ENCODE measurements around the gene CEP89. TPM values are rescaled to one million over a fixed set of nuclear protein-coding genes. Genes with fewer than 3 reads are reported as not detected.
A peak's percentile ranks its signal among the peaks of the same experiment; 100 is the strongest.
"Not testable (repeated sequence)": the region's sequence is repeated elsewhere in the genome, so short reads cannot be mapped to it uniquely, and the experiment has no call there.

The CEP89 gene
- total RNA-seq: 1 to 10 TPM; 4.6 to 8.3 TPM

GRCh38 chr19:32971715-32972540, at the start of gene CEP89, which contains the start of gene FAAP24:
Gene CEP89, minus strand, starts transcription at chr19:32971958. Its CDS starts 84 bp downstream, at chr19:32971874.
Gene FAAP24, plus strand, starts transcription at chr19:32972242. Its CDS starts 955 bp downstream, at chr19:32973197.
- no peaks in the 10 kb centered on the region for H3K27me3 ChIP-seq
- H3K4me3 ChIP-seq: peak within 1 kb of the TSS; percentile 73 to 83
- TF ChIP-seq CTCF (IDR thresholded peaks at IDR 0.05): no peak
- H3K36me3 ChIP-seq: no peaks in the 10 kb centered on the region
- H3K27ac ChIP-seq: peak within 1 kb of the TSS; percentile 50 to 70
- H3K4me1 ChIP-seq: peaks cover 0 to 12% of the 10 kb centered on the region in 2 donors
- peak; percentile 100 for DNase-seq (ENCODE audit: low spot score)
- H3K9me3 ChIP-seq: no peaks in the 10 kb centered on the region

GRCh38 chr19:33010891-33011290, 39.1 kb upstream of the CEP89 start:
- H3K4me1 ChIP-seq: not testable (repeated sequence)

GRCh38 chr19:33008738-33009137, 37.0 kb upstream of the CEP89 start:
- TF ChIP-seq CTCF (IDR thresholded peaks at IDR 0.05): no peak

More at GRCh38 chr19:33010891-33011290, 39.1 kb upstream of the CEP89 start:
- not testable (repeated sequence) for H3K27ac ChIP-seq; H3K27me3 ChIP-seq; H3K9me3 ChIP-seq; DNase-seq (ENCODE audit: low spot score); H3K4me3 ChIP-seq; H3K36me3 ChIP-seq

GRCh38 chr19:33005440-33005839, 33.7 kb upstream of the CEP89 start:
- no peak for TF ChIP-seq CTCF (IDR thresholded peaks at IDR 0.05)
- Histone ChIP-seq H3K27ac (no peak overlapping the region), H3K27me3 (no peaks in the 10 kb centered on the region), H3K9me3 (no peaks in the 10 kb centered on the region), H3K4me3 (no peak overlapping the region), H3K36me3 (no peaks in the 10 kb centered on the region), H3K4me1 (no peaks in the 10 kb centered on the region)
- DNase-seq (ENCODE audit: low spot score): no peak

More at GRCh38 chr19:33008738-33009137, 37.0 kb upstream of the CEP89 start:
- Histone ChIP-seq H3K36me3 (no peaks in the 10 kb centered on the region), H3K27ac (no peak overlapping the region), H3K4me1 (no peaks in the 10 kb centered on the region), H3K9me3 (no peaks in the 10 kb centered on the region), H3K27me3 (no peaks in the 10 kb centered on the region), H3K4me3 (no peak overlapping the region)
- no peak for DNase-seq (ENCODE audit: low spot score)

- not testable (repeated sequence) for H3K9me3 ChIP-seq, H3K4me3 ChIP-seq, H3K27me3 ChIP-seq
Measured at GRCh38 chr19:33003424-33004024, 31.8 kb upstream of the CEP89 start.

GRCh38 chr19:33002126-33002865, 30.5 kb upstream of the CEP89 start:
- H3K27ac ChIP-seq: not testable (repeated sequence)

More at GRCh38 chr19:33003424-33004024, 31.8 kb upstream of the CEP89 start:
- not testable (repeated sequence) for H3K4me1 ChIP-seq; H3K27ac ChIP-seq; DNase-seq (ENCODE audit: low spot score); H3K36me3 ChIP-seq

GRCh38 chr19:33000910-33001309, 29.2 kb upstream of the CEP89 start:
- Histone ChIP-seq H3K4me1 (no peaks in the 10 kb centered on the region), H3K36me3 (no peaks in the 10 kb centered on the region)

More at GRCh38 chr19:33002126-33002865, 30.5 kb upstream of the CEP89 start:
- not testable (repeated sequence) for DNase-seq (ENCODE audit: low spot score); H3K27me3 ChIP-seq; H3K4me1 ChIP-seq; H3K4me3 ChIP-seq; H3K9me3 ChIP-seq; H3K36me3 ChIP-seq

More at GRCh38 chr19:33000910-33001309, 29.2 kb upstream of the CEP89 start:
- TF ChIP-seq CTCF (IDR thresholded peaks at IDR 0.05): no peak
- DNase-seq (ENCODE audit: low spot score): no peak
- Histone ChIP-seq H3K27ac (no peak overlapping the region), H3K9me3 (no peaks in the 10 kb centered on the region), H3K27me3 (no peaks in the 10 kb centered on the region), H3K4me3 (no peak overlapping the region)

Measured in right atrium auricular region (tissue), 2 donors.